Cardiac fibroblast (primary cell): ENCODE results near the gene FUCA1.

Experiments
- DNase-seq, 2 donors: peaks; one replicate each; pipeline versions ENCODE4 v3.0.0 to v3.0.0-alpha.2; 2010; ENCODE audit warnings: low read depth in 2 of 2
- H3K4me3 ChIP-seq, 2 donors: replicated peaks in 1 of 2; 1 replicate in 1 of 2; 2 replicates in 1 of 2; pipeline ENCODE4 v1.5.1; 2011; ENCODE audit warnings: low read depth in 2 of 2, low read length in 2 of 2, mild to moderate bottlenecking in 2 of 2, moderate library complexity in 1 of 2
- TF ChIP-seq, protein P1 (sequence below): IDR thresholded peaks from one replicate; pipeline ENCODE4 v1.5.1; 2011; ENCODE audit warnings: low read depth, mild to moderate bottlenecking, low read length, inconsistent platforms

FUCA1 gene

GRCh38 chr1:23910553-23911246, 42.6 kb upstream of the FUCA1 start:
- H3K4me3 ChIP-seq, result no peak overlapping the region
- DNase-seq, result no peak
- TF ChIP-seq, protein P1, sequence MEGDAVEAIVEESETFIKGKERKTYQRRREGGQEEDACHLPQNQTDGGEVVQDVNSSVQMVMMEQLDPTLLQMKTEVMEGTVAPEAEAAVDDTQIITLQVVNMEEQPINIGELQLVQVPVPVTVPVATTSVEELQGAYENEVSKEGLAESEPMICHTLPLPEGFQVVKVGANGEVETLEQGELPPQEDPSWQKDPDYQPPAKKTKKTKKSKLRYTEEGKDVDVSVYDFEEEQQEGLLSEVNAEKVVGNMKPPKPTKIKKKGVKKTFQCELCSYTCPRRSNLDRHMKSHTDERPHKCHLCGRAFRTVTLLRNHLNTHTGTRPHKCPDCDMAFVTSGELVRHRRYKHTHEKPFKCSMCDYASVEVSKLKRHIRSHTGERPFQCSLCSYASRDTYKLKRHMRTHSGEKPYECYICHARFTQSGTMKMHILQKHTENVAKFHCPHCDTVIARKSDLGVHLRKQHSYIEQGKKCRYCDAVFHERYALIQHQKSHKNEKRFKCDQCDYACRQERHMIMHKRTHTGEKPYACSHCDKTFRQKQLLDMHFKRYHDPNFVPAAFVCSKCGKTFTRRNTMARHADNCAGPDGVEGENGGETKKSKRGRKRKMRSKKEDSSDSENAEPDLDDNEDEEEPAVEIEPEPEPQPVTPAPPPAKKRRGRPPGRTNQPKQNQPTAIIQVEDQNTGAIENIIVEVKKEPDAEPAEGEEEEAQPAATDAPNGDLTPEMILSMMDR, result no peak

DNA sequence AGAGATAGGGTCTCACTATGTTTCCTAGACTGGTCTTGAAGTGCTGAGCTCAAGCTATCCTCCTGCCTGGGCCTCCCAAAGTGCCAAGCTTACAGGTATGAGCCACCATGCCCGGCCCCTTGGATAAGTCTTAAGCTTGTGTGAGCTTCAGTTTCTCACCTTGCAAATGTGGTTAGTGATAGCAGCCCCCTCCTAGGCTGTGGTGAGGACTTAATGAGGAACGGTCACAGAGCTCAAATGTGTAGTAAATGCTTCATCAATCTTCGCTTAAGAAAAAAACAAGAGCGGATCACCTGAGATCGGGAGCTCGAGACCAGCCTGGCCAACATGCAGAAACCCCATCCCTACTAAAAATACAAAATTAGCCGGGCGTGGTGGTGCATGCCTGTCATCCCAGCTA, 42.1 kb upstream of the FUCA1 start:
- DNase-seq, result no peak
- no peak overlapping the region for H3K4me3 ChIP-seq
- TF ChIP-seq, protein P1, result no peak

DNA sequence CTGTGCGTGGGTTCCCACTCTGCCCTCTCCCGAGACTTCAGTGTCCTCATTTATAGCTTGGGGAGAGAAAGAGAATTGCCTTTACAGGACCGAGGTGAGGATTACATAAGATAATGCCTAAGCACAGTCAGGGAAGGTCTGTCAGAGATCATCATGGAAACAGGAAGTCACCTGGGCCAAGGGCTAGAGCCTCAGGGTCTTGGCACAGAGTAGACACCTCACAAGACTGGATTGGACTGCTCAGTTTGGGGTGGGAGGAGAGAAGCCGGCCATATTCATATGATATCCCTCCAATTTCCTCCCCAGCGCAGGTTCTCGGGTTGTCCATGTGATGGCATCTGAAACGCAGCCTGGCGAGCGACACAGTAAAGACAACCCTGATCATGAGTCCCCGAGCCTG, 41.3 kb upstream of the FUCA1 start:
- TF ChIP-seq, protein P1, result no peak
- H3K4me3 ChIP-seq, result no peak overlapping the region
- no peak for DNase-seq

DNA sequence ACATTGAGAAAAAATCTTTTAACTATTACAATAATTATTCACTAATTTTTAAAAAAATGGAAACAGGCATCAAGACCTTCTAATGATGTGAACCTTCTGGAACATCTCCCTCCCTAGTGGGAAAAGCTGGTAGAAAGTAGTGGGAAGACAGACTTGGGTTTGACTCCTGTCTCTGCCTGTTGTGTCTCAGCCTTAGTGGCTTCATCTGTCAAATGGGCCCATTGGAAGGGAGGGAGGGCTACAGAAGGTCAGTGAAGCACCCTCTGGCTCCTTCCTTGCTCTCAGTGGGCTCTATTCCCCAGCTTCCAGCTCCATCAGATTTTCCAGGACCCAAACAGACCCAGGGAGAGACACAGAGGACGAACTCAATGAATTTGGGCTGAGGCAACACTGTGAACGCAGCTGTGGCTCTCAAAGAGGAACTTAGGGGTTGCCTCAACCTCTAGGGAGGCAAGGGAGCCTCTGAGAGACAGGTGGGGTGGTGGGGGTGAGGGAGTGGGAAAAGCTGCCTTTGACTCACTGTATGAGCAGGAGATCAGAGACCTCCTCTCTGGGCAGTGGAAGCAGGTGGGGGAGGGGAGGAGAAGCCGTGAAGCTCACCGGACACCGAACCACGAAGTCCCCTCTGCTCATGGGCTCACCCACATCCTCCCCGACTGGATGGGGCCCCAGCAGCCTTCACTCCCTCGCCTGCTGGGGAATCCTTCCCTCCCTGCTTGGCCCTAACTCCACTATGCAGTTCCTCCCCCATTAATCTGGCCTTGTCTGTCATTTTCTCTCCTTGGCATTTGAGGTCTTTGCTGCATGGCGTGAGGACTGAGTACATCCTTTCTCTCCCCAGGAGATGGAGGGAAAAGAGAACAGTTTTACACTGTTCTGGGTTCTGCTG, 40.6 kb upstream of the FUCA1 start:
- TF ChIP-seq, protein P1, result no peak
- DNase-seq, result no peak
- no peak overlapping the region for H3K4me3 ChIP-seq

- TF ChIP-seq, protein P1, result no peak
- no peak for DNase-seq
- no peak overlapping the region for H3K4me3 ChIP-seq
Observed at GRCh38 chr1:23906731-23907130, 38.6 kb upstream of the FUCA1 start.

DNA sequence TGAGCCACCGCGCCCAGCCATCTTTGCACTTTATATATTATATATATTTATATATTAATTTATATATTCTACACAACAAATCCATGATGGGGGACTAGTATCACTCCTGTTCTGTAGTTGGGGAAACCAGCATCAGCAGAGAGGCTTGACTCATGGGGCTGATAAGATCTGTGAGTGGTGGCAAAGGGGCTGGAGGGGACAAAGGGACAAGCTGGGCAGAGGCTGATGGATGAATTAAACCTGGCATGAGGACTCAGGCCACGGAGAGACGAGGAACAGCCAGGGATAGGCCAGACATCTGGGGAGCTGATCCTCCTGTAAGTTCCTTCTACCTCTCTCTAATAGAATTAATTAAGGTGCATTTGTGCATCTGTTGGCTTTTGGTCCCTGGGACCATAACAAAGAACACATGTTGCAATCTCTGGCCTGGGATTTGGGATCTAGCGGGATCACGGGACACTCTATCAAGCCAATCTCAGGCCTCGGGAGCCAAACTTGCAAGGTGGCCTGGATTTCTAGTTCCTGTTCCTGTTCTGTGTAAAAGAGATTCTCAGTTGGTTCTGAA, 37.5 kb upstream of the FUCA1 start:
- DNase-seq, result no peak
- H3K4me3 ChIP-seq, result no peak overlapping the region
- TF ChIP-seq, protein P1, result no peak
